Fibroblast of skin of abdomen (primary cell): ENCODE measurements around the gene KCTD19.
A peak's percentile ranks its signal among the peaks of the same experiment; 100 is the strongest.

Experiments
- DNase-seq: peaks from one replicate; pipeline ENCODE4 v3.0.0-alpha.2; 2013

Gene KCTD19

DNA sequence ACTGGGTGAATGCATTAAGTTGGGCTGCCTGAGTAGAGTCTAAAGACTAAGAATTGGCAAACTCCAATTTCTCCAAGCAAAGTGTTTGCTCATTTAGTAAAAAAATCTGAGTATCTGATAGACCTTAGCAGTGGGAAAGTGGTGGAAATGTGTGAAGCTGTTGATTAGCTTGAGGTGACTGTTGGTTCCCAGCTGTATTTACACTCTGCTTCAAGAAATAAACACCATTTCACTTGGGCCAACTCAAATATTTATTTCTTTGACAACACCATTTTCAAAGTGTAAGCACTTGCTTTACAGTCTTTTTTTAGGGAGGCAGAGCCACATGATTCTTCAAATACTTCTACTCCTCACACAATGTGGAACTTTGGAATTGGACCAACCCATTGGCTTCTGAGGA, 8.7 kb downstream of the KCTD19 start:
- no peak for DNase-seq

DNA sequence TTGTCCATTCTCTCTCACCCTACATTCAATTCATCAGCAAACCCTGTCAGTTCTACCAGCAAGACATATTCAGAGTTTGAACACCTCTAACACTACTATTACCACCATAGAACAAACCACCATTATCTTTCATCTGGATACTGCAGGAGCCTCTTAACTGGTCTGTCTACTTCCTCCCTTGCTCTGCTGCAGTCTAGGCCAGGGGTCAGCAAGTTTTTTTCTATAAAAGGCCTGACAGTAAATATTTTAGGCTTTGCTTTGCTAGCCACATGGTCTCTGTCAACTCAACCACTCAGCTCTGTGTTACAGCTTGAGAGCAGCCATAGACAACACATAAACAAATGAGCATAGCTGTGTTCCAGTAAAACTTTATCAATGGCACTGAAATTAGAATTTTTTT, 13.8 kb downstream of the KCTD19 start:
- no peak for DNase-seq

DNA sequence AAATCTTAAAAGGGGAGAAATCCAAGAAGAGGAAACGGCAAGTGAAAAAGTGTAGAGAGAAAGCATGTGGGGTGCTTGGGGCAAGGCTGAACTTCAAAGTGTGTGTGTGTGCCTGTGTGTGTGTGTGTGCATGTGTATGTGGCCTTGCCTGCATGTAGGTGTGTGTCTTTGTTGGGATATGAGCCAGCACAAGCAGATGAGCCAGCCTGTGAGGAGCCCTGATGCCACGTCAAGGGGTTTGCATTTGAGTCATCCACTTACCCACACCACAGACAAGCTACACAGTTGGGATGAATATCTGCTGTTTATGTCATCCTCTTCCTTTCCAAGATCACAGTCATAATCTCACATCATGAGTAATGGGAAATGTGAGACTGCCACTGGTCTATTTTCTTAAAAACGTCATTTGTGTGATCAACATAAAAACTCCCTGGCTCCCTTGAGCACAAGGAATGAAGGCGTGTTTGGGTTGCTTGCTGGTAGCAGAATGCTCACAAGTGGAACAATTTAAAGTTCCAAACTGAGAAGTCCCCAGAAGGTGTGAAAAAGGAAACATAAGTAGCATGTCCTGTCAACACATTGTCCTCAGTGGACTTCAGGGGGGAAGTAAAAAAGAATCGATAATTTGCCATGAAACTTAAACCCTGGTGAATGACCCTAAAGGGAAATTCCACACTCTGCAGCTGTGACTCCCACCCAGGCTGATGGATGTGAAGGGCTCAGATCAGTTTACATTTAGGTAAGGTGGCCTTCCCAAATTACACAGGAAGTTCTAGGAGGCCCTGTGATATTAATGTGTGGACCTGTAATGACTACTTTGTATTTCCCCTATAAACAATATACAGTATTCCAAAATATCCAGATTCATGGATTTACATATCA, 14.7 kb downstream of the KCTD19 start:
- DNase-seq: peak; percentile 99

DNA sequence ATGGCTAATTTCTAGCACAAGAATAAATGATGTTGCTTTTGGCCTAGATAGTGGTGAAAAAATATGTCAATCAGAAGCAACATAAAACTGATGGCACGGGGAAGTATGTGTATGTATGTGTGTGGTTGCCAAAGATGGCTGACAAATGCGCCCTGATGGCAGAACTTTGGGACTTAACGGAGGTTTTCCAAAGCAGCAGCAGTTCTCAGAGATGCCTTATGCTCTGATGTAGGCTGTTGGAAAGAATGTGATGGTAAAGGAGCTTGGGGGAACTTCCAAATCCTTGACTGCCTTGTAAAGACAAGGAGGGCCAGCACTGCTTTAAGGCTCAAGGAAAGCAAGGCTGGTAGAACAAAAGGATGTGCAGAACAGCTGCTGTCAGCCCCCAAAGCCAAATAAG, 16.0 kb downstream of the KCTD19 start:
- no peak for DNase-seq

DNA sequence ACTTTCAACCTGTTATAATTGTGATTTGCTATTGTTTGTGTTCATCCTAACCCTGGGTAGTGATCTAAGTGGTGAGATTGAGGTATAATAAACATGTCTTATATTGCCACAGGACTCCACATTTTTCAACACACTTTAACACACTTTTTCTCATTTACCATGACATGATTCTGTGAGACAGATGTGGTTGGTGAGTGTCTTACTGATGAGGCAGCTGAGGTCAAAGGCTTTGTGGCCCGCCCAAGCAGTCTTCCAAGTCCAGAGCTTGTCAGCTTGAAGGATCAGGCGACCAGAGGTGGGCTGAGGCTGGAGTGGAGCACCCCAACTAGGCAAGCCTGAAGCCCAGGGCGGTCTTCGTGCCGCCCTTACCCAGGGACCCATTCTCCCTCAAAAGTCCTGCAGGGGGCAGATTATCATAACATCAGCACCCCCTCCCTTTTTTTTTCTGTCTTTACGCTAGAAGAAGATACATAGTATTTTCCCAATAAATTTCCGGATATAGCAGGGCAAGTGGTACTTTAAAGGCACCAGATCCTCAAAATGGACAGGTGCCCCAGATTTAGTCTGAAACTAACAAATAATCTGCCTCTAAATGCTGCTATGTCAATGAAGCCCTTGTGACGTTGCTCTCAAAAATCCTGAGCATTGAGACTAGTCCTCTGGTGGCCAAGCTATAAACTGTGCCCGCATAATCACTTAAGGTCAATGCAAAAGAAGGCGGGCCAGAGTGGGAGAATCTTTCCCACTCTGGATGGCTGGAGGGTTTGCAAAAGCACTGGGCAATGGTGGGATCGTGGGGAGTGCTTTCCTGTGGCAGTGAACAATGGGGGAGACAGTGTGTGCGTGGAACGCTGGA, 21.1 kb downstream of the KCTD19 start:
- DNase-seq: no peak

DNA sequence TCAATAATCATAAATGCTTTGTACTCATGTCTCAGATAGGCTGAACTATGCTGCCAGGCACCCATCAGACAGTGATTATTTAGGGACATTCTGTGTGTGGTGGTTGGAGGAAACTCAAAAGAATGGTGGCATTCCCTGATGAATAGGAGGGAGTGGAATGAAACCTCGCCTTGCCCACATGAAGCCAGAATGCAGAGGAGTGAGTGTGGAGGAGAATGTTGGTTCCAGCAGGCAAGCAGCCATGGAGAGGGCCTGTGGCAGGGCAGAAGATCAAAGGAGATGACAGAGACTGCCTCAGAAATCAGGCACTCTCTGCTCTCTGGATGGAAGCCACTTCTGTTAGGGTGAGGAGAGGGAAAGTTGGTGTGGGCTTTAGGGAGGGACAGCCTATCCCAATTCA, 22.5 kb downstream of the KCTD19 start:
- DNase-seq: no peak

DNA sequence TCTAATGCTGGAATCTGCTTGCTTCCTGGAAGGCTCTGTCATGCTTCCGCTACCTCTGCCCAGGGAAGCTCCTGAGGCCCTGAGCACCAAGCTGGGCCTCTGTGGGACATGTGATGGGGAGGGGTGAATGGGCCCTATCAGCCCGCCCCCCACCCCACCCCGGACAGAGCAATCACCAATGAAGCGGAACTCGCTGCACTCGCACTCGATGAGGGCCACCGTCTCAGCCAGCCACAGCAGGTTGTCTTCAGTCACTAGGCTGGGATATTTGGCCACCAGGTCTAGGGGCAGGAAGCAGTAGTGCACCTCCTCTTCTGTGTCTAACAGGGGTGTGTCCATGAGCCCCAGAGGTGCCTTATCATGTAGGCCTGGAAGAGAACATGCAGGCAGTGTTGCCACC, 23.6 kb downstream of the KCTD19 start:
- DNase-seq: no peak

DNA sequence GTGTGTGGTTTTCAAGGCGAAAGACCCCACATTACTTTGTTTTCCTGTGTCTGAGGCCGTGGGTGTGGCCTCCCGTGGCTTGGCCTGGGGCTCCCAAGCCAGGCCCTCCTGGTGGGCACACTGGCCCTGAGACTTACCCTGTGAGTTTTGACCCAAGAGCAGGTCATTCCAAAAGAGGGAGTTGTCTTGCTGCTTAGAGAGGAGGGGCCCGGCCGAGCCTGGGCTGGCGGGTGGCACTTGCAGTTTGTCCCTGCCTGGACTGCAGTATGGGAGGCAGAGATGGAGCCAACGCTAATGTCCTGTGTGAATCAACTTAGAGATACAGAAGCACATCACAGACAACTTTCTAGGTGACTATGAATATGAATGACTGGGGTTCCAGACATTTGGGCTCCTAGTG, 24.5 kb downstream of the KCTD19 start:
- DNase-seq: no peak

DNA sequence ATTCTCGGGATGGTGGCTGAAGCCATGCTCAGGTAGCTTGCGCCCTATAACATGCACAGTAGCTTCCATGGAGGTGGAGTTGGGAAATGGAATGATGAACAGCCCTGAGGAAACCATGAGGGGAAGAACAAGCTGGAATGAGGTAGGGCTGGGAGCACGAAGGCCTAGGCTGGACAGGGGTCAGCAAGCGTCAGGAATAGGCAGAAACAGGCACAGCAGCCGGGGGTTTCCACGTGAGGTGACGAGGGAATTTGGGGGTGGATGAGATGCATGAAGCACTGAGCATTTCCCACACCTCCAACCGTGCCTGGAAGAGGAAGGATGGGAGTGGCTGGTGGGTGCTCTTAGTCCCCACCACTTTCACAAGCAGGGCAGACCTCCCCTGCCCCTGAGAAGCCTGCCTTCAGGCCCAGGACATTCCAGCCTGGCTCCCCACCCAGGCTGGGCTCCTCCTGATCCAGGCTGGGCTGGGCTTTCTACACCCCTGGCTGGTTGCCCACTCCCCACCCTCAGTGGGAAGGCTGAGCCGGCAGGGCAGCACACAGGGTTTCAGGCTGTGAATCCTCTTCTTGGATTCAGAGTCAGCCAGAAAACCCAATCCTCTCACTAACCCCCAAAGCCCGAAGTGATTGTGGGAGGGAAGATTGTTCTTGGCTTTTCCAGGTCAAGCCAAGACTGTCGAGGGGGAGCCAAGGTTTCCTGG, 25.3 kb downstream of the KCTD19 start:
- no peak for DNase-seq

DNA sequence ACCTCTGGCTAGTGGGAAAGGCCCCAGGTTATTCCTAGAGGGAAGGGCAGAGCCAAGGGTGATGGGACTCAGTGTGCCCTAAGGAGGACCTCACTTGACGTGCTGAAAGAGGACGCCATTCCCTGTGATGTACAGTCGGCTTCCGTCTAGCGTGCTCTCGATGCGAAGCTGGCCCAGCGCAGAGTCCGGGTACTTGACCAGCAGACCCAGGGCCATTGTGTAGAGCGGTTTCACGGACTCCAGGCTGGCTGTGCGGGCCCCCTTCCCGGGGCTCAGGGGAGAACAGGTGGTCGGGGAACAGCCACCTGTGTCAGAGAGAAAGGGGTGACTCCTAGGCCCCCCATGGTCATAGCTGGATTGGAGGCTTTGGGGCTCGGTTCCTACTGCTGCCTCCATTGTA, 27.3 kb downstream of the KCTD19 start:
- DNase-seq: no peak

DNA sequence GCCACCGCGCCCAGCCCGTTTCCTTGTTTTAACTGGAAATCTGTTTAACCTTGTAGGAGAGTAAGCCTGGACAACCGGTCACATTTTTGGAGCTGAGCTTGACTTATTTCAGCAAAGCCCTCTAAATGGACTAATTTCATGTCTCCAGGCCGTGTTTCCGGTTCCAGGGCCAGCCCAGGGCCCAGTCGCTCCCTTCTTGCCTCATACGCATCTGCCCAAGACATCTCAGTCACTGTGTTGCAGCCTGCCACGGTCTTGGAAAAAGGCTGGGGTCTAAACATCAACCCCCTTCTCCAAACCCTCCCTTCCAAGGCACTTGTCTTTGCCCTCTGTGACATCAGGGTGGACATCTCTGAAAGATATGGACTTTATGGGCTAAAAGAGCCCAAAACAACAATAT, 28.3 kb downstream of the KCTD19 start:
- no peak for DNase-seq

DNA sequence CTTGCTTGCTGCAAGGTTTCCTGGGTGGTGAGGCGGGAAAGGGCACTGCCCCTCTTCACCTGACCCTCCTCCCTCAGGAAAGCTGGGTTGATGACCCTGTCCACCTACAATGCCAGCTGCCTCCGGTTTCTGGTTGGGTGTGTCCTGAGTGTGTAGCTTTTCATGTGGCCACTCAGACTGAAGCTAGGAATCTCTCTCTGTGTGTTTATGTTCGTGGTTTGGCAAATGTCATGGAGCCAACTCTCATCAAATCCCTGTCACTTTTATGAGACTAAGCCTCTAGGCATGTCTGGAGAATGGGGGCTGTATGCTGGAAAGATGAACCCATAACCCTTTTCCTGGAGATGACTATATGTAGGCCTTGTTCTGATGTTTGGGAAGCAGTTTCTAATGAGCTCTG, 30.1 kb downstream of the KCTD19 start:
- DNase-seq: peak; percentile 70

DNA sequence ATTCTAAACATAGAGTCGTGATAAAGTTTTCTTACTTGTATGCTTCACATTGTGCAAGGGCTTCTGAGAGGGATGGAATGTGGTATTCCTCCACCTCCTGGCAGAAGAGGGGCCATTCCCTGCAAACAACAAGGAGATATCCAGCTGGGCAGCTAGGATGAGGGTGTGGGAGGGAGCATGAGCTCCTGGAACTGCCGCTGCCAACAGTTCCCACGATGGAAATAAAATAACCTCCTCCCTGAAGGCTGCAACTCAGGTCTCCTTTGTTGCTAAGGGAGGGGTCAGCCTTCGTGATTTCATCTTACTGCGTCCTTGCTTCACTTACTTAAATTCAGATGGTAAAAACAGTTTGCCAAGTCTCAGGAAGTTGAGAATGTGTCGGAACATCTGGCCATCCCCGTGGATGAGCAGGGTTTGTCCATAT, 31.6 kb downstream of the KCTD19 start:
- peak; percentile 43 for DNase-seq

DNA sequence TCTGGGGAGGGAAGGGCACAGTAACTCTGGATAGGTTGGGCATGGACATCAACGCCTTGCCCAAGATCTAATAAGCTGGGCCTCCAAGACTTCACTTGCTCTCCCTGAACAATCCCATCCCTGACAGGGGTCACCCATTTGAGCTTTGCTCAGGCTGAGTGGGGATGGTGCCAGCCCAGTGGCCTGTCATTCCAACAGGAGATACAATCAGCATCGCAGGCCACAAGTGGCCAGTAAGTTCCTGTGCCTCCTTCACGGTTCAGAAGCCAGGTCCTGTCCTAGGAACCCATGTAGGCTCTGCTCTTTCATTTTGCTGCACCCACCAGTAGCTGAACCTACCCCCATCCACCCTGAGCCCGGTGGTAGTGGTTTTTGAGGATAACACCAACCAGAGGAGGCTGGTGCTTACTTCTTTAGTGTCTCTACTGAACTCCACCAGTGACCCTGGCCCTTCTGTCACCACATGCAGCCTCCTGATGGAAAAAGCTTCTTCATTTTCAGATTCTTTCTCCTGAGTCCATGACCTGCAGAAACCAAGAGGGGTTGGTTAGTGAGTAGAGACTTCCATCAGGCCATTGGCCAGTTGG, 32.3 kb downstream of the KCTD19 start:
- no peak for DNase-seq

DNA sequence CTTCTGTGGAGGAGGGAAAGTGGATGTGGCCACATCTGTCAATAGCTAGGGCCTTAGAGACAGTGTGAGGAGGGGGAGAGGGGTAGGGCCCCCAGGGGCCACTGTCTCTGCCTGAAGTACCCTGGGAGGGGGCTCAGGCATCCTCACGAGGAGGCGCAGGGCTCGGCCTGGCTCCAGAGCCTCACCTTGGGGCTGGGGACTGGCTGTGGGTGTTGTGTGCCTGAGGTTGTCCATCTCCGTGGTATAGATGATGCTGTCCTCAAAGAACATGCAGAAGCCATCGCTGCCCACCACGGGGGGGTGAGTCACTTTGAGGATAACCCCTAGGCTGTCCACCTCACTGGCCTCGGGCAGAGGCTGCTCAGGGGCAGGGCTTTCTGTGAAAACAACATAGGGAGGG, 35.1 kb downstream of the KCTD19 start:
- DNase-seq: no peak

DNA sequence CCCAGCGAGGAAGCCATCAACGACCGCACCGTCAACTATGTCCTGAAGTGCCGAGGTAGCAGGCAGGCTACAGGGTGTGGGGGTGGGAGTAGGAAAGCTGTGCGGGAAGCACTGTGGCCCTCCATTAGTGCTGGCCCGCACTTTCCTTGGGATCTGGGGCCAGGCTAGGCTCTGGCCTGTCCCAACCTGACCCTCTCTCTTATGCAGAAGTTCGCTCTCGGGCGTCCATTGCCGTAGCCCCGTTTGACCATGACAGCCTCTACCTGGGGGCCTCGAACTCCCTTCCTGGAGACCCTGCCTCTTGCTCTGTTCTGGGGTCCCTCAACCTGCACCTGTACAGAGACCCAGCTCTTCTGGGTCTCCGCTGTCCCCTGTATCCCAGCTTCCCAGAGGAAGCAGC, 38.6 kb downstream of the KCTD19 start:
- DNase-seq: no peak

DNA sequence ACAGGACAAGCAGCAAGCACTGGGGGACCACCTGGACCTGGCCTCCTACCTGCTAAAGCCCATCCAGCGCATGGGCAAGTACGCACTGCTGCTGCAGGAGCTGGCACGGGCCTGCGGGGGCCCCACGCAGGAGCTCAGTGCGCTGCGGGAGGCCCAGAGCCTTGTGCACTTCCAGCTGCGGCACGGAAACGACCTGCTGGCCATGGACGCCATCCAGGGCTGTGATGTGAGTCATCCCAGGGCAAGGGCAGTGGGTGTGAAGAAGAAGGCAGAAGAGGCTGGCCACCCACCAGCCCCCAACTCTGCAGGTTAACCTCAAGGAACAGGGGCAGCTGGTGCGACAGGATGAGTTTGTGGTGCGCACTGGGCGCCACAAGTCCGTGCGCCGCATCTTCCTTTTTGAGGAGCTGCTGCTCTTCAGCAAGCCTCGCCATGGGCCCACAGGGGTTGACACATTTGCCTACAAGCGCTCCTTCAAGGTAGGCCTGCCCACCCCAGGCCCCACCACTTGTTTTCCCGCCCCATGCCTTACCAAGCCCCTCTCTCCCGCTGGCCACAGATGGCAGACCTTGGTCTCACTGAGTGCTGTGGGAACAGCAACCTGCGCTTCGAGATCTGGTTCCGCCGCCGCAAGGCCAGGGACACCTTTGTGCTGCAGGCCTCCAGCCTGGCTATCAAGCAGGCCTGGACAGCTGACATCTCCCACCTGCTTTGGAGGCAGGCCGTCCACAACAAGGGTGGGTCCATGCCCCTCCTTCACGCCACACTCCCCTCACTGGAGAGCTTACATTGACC, 39.9 kb downstream of the KCTD19 start:
- no peak for DNase-seq

DNA sequence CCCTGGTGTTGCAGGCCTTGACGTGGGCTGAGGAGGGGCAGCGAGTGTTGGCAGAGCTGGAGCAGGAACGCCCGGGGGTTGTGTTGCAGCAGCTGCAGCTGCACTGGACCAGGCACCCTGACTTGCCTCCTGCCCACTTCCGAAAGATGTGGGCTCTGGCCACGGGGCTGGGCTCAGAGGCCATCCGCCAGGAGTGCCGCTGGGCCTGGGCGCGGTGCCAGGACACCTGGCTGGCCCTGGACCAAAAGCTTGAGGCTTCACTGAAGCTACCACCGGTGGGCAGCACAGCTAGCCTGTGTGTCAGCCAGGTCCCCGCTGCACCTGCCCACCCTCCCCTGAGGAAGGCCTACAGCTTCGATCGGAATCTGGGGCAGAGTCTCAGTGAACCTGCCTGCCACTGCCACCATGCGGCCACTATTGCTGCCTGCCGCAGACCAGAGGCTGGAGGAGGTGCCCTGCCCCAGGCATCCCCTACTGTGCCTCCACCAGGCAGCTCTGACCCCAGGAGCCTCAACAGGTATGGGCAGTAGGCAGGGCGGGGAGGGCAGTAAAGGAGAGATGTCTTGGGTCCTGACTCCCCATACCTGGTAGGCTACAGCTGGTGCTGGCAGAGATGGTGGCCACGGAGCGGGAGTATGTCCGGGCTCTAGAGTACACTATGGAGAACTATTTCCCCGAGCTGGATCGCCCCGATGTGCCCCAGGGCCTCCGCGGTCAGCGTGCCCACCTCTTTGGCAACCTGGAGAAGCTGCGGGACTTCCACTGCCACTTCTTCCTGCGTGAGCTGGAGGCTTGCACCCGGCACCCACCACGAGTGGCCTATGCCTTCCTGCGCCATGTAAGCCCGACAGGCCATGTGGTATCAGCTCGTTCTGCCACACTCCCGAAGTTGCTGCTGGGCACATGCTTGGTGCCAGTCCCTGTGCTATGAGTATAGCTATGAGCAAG, 41.6 kb downstream of the KCTD19 start:
- peak; percentile 16 for DNase-seq

DNA sequence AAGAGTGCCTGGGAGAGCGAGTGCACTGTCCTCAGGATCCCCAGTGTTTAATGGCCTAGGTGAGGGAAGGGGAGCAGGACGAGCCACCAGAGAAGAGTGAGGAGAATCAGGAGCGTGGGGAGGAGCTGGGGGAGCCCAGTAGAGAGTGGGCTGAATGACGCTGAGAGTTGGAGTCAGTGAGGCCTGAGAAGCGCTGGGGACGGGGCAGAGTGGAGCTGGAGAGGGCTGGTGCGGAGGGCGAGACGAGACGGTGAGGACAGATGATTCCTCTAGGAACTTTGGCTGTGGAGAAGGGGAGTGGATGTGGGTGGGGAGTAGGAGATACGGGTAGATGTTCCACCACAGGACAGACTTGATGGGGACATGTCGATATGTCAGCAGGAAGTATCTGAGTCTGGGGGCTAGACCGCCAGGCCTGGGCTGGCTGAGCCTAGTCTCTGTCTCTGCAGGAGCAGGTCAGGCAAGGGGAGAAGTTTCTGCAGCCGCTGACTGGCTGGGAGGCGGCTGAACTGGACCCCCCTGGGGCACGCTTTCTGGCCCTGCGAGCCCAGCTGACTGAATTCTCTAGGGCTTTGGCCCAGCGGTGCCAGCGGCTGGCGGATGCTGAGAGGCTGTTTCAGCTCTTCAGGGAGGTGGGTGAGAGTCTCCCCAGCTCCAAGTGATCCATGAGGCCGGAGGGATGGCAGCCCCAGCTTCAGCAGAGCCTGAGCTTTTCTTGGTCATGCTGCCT, 42.5 kb downstream of the KCTD19 start:
- no peak for DNase-seq
